Measurements from ENCODE around the gene RAN.
"Not testable (repeated sequence)": the region's sequence is repeated elsewhere in the genome, so short reads cannot be mapped to it uniquely, and the experiment has no call there.

Gene RAN

GRCh38 chr12:130849561-130850417 is 22.1 kb upstream of the RAN start:
- peak; percentile 84 for DNase-seq

DNA sequence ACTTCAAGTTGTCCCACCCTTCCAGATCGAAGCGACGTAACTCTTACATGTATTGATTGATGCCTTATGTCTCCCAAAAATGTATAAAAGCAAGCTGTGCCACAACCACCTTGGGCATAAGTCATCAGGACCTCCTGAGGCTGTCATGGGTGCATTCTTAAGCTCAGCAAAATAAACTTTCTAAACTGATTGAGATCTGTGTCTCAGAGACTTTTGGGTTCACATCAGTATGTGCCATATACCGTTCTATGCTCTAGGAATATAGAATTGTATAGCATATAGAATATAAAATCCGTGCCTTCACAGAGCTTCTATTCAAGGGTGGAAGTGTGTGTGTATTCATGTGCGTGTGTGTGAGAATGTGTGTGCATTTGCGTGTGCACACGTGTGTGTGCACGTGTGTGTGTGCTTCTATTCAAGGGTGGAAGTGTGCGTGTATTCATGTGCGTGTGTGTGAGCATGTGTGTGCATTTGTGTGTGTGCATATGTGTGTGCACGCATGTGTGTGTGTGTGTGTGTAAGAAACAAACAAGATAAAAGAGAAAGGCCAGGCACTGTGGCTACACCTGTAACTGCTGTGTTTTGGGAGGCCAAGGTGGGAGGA is 21.3 kb upstream of the RAN start:
- DNase-seq: peak; percentile 51

GRCh38 chr12:130856088-130856487 is 15.8 kb upstream of the RAN start:
- peak; percentile 10 for DNase-seq

- DNase-seq: peak; percentile 40
Measured at GRCh38 chr12:130858084-130858483, 13.8 kb upstream of the RAN start.

- DNase-seq: peak; percentile 76
Measured at GRCh38 chr12:130859161-130859560, 12.7 kb upstream of the RAN start.

DNA sequence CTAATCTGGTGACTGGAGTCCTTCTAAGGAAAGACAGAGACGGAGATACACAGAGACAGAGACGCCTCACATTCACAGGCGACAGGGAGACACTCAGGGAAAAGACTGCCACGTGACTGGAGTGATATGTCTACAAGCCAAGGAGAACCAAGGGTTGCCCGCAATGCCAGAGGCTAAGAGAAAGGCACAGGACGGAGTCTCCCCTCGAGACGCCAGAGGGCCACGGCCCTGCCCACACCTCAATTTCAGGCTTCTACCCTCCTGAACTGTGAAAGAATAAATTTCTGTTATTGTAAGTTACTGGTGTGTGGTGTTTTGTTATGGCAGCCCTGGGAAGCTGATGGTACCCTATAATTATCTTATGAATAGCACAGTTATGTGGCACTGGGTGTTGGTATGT is 11.6 kb upstream of the RAN start:
- DNase-seq: no peak

- DNase-seq: no peak
Measured at GRCh38 chr12:130862161-130862560, 9.7 kb upstream of the RAN start.

- DNase-seq: not testable (repeated sequence)
Measured at GRCh38 chr12:130862771-130863170, 9.1 kb upstream of the RAN start.

GRCh38 chr12:130863298-130863697 is 8.6 kb upstream of the RAN start:
- no peak for DNase-seq

DNA sequence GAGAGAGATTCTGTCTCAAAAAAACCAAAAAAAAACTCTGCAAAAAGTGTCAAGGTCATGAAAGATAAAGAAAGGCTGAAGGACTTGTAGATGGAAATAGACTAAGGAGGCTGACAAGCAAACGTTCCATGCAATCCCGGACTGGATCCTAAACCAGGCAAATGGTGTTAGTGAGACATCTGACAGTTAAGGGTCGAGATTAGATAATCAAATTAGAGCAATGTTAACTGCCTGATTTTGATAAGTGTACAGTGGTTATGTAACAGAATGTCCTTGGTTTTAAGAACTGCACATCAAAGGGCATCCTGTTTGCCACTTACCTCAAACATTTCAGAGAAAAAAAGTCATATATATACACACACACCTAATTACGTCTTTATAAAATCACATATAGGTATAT is 3.5 kb upstream of the RAN start:
- DNase-seq: no peak

- DNase-seq: peak; percentile 97
Measured at GRCh38 chr12:130870442-130871285, 1.2 kb upstream of the RAN start.

DNA sequence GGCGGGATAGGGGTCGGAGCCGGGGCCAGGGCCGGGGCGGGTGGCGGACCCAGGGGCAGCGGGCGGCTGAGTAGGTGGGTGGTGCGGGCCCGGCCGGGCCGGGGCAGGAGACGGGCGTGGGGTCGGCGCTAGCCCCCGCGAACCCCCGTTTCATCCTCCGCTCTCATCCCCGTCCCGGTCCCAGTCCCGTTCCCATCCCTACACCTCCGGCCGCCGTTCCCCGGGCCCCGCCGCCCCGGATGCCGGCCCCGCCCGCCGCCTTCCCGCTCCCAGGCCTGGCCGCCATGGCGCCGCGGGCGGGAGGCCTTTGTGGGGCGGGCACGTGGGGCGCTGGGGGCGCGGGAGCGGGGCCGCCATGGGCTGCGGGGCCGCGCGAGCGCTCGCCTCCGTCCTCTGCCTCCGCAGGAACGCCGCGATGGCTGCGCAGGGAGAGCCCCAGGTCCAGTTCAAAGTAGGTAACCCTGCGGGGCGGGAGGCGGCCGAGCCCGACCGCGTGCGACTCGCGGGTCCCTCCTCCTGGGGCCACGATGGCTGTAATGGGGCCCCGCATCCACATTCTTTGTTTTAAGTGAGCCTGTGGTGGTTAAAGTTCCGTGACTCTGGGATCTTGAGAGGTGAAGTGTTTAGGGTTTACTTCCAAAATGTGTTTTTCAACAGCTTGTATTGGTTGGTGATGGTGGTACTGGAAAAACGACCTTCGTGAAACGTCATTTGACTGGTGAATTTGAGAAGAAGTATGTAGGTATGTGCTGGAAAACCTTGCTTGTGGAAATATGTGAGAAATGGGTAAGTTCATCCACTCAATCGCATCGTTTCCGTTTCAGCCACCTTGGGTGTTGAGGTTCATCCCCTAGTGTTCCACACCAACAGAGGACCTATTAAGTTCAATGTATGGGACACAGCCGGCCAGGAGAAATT is 572 bp downstream of the RAN start:
- no peak for DNase-seq

DNA sequence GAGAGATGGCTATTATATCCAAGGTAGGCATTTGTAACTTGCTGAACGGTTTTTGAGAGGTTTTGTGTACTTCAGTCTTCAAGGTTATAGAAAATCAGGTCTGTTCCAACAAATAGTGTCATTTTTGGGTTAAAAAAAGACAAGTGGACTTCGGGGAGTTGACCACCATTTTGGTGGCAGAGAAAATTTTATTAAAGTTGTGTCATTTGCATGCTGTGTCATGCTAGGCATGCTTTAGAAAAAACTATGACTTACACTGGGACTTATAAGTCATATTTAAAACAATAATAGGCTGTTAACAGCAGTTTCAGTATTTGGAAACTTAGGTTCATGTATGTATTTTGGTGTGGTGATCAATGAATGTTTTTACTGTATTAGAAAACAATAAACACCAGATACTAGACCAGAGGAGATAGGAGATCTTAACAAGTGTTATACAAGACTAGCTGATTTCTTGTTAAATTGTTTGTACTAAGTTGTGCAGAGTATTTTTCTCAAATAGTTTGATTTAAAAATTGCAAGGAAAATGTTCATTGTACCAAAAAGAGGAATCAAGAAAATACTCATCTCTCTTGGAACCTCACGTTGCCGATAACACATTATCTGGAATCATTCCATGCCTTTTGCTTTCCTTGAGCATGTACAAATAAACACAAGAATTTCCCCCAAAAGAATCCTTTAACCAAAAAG is 1.4 kb downstream of the RAN start:
- no peak for DNase-seq

GRCh38 chr12:130873825-130874224 is 2.0 kb downstream of the RAN start:
- DNase-seq: no peak

- no peak for DNase-seq
Measured at GRCh38 chr12:130874696-130875095, 2.8 kb downstream of the RAN start.

DNA sequence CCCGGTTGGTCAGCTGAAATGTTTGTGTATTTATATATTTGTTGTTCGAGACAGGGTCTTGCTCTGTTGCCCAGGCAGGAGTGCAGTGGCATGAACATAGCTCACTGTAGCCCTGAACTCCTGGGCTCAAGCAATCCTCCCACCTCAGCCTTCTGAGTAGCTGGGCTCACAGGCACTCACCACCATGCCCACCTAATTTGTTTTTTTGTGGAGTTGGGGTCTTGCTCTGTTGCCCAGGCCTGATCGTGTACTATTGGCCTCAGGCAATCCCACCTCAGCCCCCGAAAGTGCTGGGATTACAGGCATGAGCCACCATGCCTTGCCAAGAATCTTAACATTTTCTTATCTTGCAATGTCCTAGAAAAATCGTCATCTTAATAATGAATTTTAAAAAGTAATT is 3.3 kb downstream of the RAN start:
- no peak for DNase-seq

- DNase-seq: not testable (repeated sequence)
Measured at GRCh38 chr12:130875708-130876107, 3.8 kb downstream of the RAN start.

GRCh38 chr12:130876297-130876696 is 4.4 kb downstream of the RAN start:
- DNase-seq: no peak

GRCh38 chr12:130876758-130877157 is 4.9 kb downstream of the RAN start:
- DNase-seq: no peak

- DNase-seq: no peak
Measured at GRCh38 chr12:130877333-130877732, 5.5 kb downstream of the RAN start.
